HCT116 (cell line): ENCODE measurements around the gene ARHGEF39. TPM values are rescaled to one million over a fixed set of nuclear protein-coding genes. Genes with fewer than 3 reads are reported as not detected.

ENCODE experiments used
- ATAC-seq: fragments of 200-7000 bp; cut with Tn5 transposase; 2 replicates; pipeline ENCODE4 v1.9.1; 2020; ENCODE audit warnings: mild to moderate bottlenecking, moderate library complexity
- BruUV-seq: library from RNA; stranded (reverse); fragments of 400-500 nt; replicated peaks from 2 replicates; lab custom pipeline; 2021; lab: Mats Ljungman, UMichigan
- CTCF ChIA-PET: fragments of 300-600 bp; sonication (Branson Sonifier 250); formaldehyde crosslinking; loops from one replicate; lab custom pipeline; 2021; ENCODE audit warnings: antibody characterized with exemption; lab: Charles Lee
- POLR2A ChIA-PET: fragments of 300-600, 350-600 bp; sonication (Branson Sonifier 250); formaldehyde crosslinking; loops from one replicate; lab custom pipeline; 2021; ENCODE audit warnings: antibody characterized with exemption; lab: Charles Lee
- RAD21 ChIA-PET, 2 experiments: fragments of 300-600 bp; sonication (Branson Sonifier 250); formaldehyde crosslinking; loops; one replicate each; lab custom pipeline; 2023; ENCODE audit warnings: low total read pairs in 2 of 2; ENCODE audit not compliant: uncharacterized antibody in 2 of 2, unreplicated experiment in 2 of 2, low non-redundant PET in 1 of 2; lab: Charles Lee
- DNase-seq: peaks from one replicate; pipeline ENCODE4 v3.0.0-alpha.2; 2010; ENCODE audit warnings: low read depth, low spot score
- H2AFZ ChIP-seq: fragments of 200-600 bp; shearing (Covaris generic), sonication (generic); 2 replicates; pipeline ENCODE4 v1.6.1; 2017; ENCODE audit warnings: low read depth, mixed run types, mixed read lengths, antibody characterized with exemption, low read length; ENCODE audit not compliant: poor library complexity, severe bottlenecking
- H3K27ac ChIP-seq: 2 replicates; pipeline ENCODE4 v1.5.1; 2012; ENCODE audit warnings: low read depth, low read length
- H3K27me3 ChIP-seq: fragments of 200-600 bp; sonication (generic); 2 replicates; pipeline ENCODE4 v1.6.1; 2016; ENCODE audit warnings: mixed run types, low read length, mixed read lengths; ENCODE audit not compliant: insufficient read depth
- H3K36me3 ChIP-seq, 2 experiments: fragments of 200-500 bp in 1 of 2; fragments of 200-600 bp in 1 of 2; sonication (Bioruptor generic) in 1 of 2; sonication (generic) in 1 of 2; 2 replicates each; pipeline versions ENCODE4 v1.5.1 to v1.6.1; 2014 to 2016; ENCODE audit warnings: low read length in 2 of 2, inconsistent platforms in 1 of 2, mixed read lengths in 1 of 2, mixed run types in 1 of 2; ENCODE audit not compliant: insufficient read depth in 2 of 2, control insufficient read depth in 1 of 2
- H3K4me1 ChIP-seq, 2 experiments: fragments of 200-600 bp in 1 of 2; sonication (generic) in 1 of 2; 2 replicates each; pipeline versions ENCODE4 v1.5.1 to v1.6.1; 2012 to 2017; ENCODE audit warnings: low read length in 2 of 2, inconsistent platforms in 1 of 2, mild to moderate bottlenecking in 1 of 2, mixed read lengths in 1 of 2, mixed run types in 1 of 2, moderate library complexity in 1 of 2; ENCODE audit not compliant: insufficient read depth in 2 of 2, control insufficient read depth in 1 of 2
- H3K4me2 ChIP-seq: fragments of 200-600 bp; sonication (generic); 2 replicates; pipeline ENCODE4 v1.6.1; 2017; ENCODE audit warnings: mixed run types, low read length, mixed read lengths
- H3K4me3 ChIP-seq, 2 experiments: fragments of 200-600 bp in 1 of 2; sonication (generic) in 1 of 2; replicated peaks in 1 of 2; 2 replicates each; pipeline ENCODE4 v1.5.1; 2011 to 2016; ENCODE audit warnings: low read length in 2 of 2, control low read depth in 1 of 2, low read depth in 1 of 2, mild to moderate bottlenecking in 1 of 2, mixed read lengths in 1 of 2, mixed run types in 1 of 2
- H3K79me2 ChIP-seq: fragments of 200-600 bp; sonication (generic); 2 replicates; pipeline ENCODE4 v1.6.1; 2017; ENCODE audit warnings: mild to moderate bottlenecking, mixed run types, low read length, moderate library complexity, mixed read lengths; ENCODE audit not compliant: insufficient read depth
- H3K9ac ChIP-seq: fragments of 200-600 bp; sonication (generic); 2 replicates; pipeline ENCODE4 v1.6.1; 2016; ENCODE audit warnings: low read length, mixed read lengths
- H3K9me2 ChIP-seq: fragments of 200-600 bp; sonication (generic), shearing (Covaris generic); 2 replicates; pipeline ENCODE4 v1.6.1; 2017; ENCODE audit warnings: mixed run types, mild to moderate bottlenecking, moderate library complexity; ENCODE audit not compliant: insufficient read depth
- H3K9me3 ChIP-seq, 2 experiments: fragments of 200-500 bp in 1 of 2; fragments of 200-600 bp in 1 of 2; sonication (Bioruptor generic) in 1 of 2; sonication (generic) in 1 of 2; 2 replicates each; pipeline ENCODE4 v1.6.1; 2014 to 2017; ENCODE audit warnings: low read length in 2 of 2, mixed read lengths in 2 of 2, inconsistent platforms in 1 of 2, low read depth in 1 of 2, mild to moderate bottlenecking in 1 of 2, mixed run types in 1 of 2, moderate library complexity in 1 of 2; ENCODE audit not compliant: control insufficient read depth in 1 of 2, insufficient read depth in 1 of 2
- H4K20me1 ChIP-seq: fragments of 200-600 bp; sonication (generic), shearing (Covaris generic); 2 replicates; pipeline ENCODE4 v1.6.1; 2017; ENCODE audit warnings: mixed run types, mild to moderate bottlenecking, moderate library complexity; ENCODE audit not compliant: insufficient read depth
- CBX3 ChIP-seq: IDR thresholded peaks from 2 replicates; pipeline ENCODE4 v1.6.1; 2012; ENCODE audit warnings: low read depth
- FOSL1 ChIP-seq: IDR thresholded peaks from 2 replicates; pipeline ENCODE4 v1.6.1; 2012; ENCODE audit warnings: low read depth
- POLR2A ChIP-seq: IDR thresholded peaks from 2 replicates; pipeline ENCODE4 v1.7.0; 2011; ENCODE audit warnings: borderline replicate concordance; ENCODE audit not compliant: insufficient read depth, insufficient read length; ENCODE audit errors: extremely low read depth
- POLR2AphosphoS5 ChIP-seq: IDR thresholded peaks from 2 replicates; pipeline ENCODE4 v1.6.1; 2011; ENCODE audit warnings: mild to moderate bottlenecking, low read depth, low read length, moderate library complexity
- RAD21 ChIP-seq: IDR thresholded peaks from 2 replicates; pipeline ENCODE4 v1.6.1; 2012; ENCODE audit warnings: low read depth, mild to moderate bottlenecking
- TCF7L2 ChIP-seq: IDR thresholded peaks from 2 replicates; pipeline ENCODE4 v1.7.0; 2011; ENCODE audit warnings: borderline replicate concordance, inconsistent platforms; ENCODE audit not compliant: insufficient read depth, insufficient read length; ENCODE audit errors: extremely low read depth
- ZBTB33 ChIP-seq: IDR thresholded peaks from 2 replicates; pipeline ENCODE4 v1.6.1; 2011; ENCODE audit warnings: mild to moderate bottlenecking, low read length, moderate library complexity; ENCODE audit not compliant: insufficient replicate concordance; ENCODE audit errors: extremely low read depth
- intact Hi-C: fragments of 100-400 bp; cut with micrococcal nuclease; formaldehyde crosslinking; loops from 2 replicates; pipeline ENCODE4 v1.10.0; 2022
- total RNA-seq: library from RNA; stranded (reverse); gene quantifications from one replicate; pipeline ENCODE4 v1.2.1, GENCODE V29; 2021; ENCODE audit not compliant: unreplicated experiment

The ARHGEF39 gene
- total RNA-seq, 1 experiment from 2014 or later = 29.8 TPM

- intact Hi-C loops = no loop called here
- no peak for ATAC-seq
- no TSS peak for BruUV-seq
Measured at GRCh38 chr9:35618854-35619799, 45.9 kb downstream of the ARHGEF39 start.

More at GRCh38 chr9:35618854-35619799, 45.9 kb downstream of the ARHGEF39 start:
- no peak overlapping the region for H3K27ac ChIP-seq
- DNase-seq = no peak
- no peak overlapping the region for H3K4me3 ChIP-seq
- ChIA-PET POLR2A (no interaction called here), CTCF (interaction anchor here (1.7 kb wide), 2 partner anchors 8 to 16 kb away, joined by 7 to 8 read pairs; no protein-coding TSS in a partner anchor), RAD21 (no interaction called here)
- H3K79me2 ChIP-seq = no peaks in the 10 kb centered on the region
- H3K9me3 ChIP-seq = no peaks in the 10 kb centered on the region
- no peaks in the 10 kb centered on the region for H3K9me2 ChIP-seq
- no peak overlapping the region for H3K9ac ChIP-seq
- H3K27me3 ChIP-seq = no peaks in the 10 kb centered on the region
- no peaks in the 10 kb centered on the region for H4K20me1 ChIP-seq
- TF ChIP-seq RAD21 = no peak
- no peak for TF ChIP-seq ZBTB33
- no peak for TF ChIP-seq POLR2A
- TF ChIP-seq TCF7L2 = no peak
- no peak for TF ChIP-seq CBX3
- no peak for TF ChIP-seq FOSL1
- TF ChIP-seq POLR2AphosphoS5 = no peak
- no peaks in the 10 kb centered on the region for H3K36me3 ChIP-seq
- no peak overlapping the region for H3K4me2 ChIP-seq
- H2AFZ ChIP-seq = no peak overlapping the region
- no peaks in the 10 kb centered on the region for H3K4me1 ChIP-seq
